Smooth muscle cell (in vitro differentiated cells): Measurements from ENCODE around the gene ERGIC1. TPM values are rescaled to one million over a fixed set of nuclear protein-coding genes. Genes with fewer than 3 reads are reported as not detected.
A peak's percentile ranks its signal among the peaks of the same experiment; 100 is the strongest.

Experiments
- DNase-seq: peaks from one replicate; lab custom pipeline; 2025; ENCODE audit not compliant: unreplicated experiment; lab: John Stamatoyannopoulos, UW
- H2AFZ ChIP-seq: fragments of 200-600 bp; sonication (generic); 2 replicates; pipeline ENCODE4 v1.6.0; 2016; ENCODE audit warnings: antibody characterized with exemption, low read depth, mild to moderate bottlenecking
- H3F3A ChIP-seq: fragments of 200-600 bp; sonication (generic); 2 replicates; pipeline ENCODE4 v1.6.0; 2017; ENCODE audit warnings: antibody characterized with exemption, low read depth
- H3K27ac ChIP-seq: fragments of 200-600 bp; sonication (generic); 2 replicates; pipeline ENCODE4 v1.5.1; 2016; ENCODE audit warnings: low read depth, mild to moderate bottlenecking
- H3K27me3 ChIP-seq: fragments of 200-600 bp; sonication (generic); 2 replicates; pipeline ENCODE4 v1.6.1; 2016; ENCODE audit warnings: low read depth, mild to moderate bottlenecking
- H3K36me3 ChIP-seq: fragments of 200-600 bp; sonication (generic); 2 replicates; pipeline ENCODE4 v1.5.1; 2016; ENCODE audit warnings: low read depth
- H3K4me1 ChIP-seq: fragments of 200-600 bp; sonication (generic); 2 replicates; pipeline ENCODE4 v1.5.1; 2016; ENCODE audit warnings: low read depth
- H3K4me2 ChIP-seq: fragments of 200-600 bp; sonication (generic); 2 replicates; pipeline ENCODE4 v1.6.0; 2016; ENCODE audit warnings: mild to moderate bottlenecking
- H3K4me3 ChIP-seq: fragments of 200-600 bp; sonication (generic); 2 replicates; pipeline ENCODE4 v1.5.1; 2016; ENCODE audit warnings: mild to moderate bottlenecking
- H3K79me2 ChIP-seq: fragments of 200-600 bp; sonication (generic); 2 replicates; pipeline ENCODE4 v1.6.0; 2016; ENCODE audit warnings: low read depth, mild to moderate bottlenecking
- H3K9ac ChIP-seq: fragments of 200-600 bp; sonication (generic); 2 replicates; pipeline ENCODE4 v1.6.0; 2016; ENCODE audit warnings: low read depth
- H3K9me3 ChIP-seq: fragments of 200-600 bp; sonication (generic); replicated peaks from 2 replicates; pipeline ENCODE4 v1.5.1; 2016; ENCODE audit warnings: low read depth
- H4K20me1 ChIP-seq: fragments of 200-600 bp; sonication (generic); 2 replicates; pipeline ENCODE4 v1.6.0; 2016; ENCODE audit warnings: low read depth
- CTCF ChIP-seq: fragments of 200-600 bp; sonication (generic); IDR thresholded peaks from 2 replicates; pipeline ENCODE4 v1.5.1; 2017; ENCODE audit warnings: borderline replicate concordance, mild to moderate bottlenecking, antibody characterized with exemption; ENCODE audit not compliant: insufficient read depth, poor library complexity, severe bottlenecking
- WGBS: methylation state at CpG from one replicate; pipeline ENCODE4 v1.1.7; 2016; ENCODE audit warnings: low lambda C conversion rate; 5-methylcytosine and 5-hydroxymethylcytosine counted together
- polyA plus RNA-seq: library from polyadenylated mRNA; unstranded; fragments of >200 nt; fragmentation: Nextera tagmentation; extraction: Ambion mirVana; gene quantifications from 2 replicates; pipeline ENCODE4 v1.2.1, GENCODE V29; 2016
- total RNA-seq: library from RNA; depleted of rRNA; stranded (reverse); fragments of >200 nt; gene quantifications from 2 replicates; pipeline ENCODE4 v1.2.3, GENCODE V29; 2014

ERGIC1 gene
- total and polyA plus RNA-seq, 2 experiments from 2014 or later, result 38.2 to 140 TPM

- no peaks in the 10 kb centered on the region for H3K79me2 ChIP-seq
- peak overlapping the region; percentile 98 for H3K27ac ChIP-seq
- no peak for TF ChIP-seq CTCF
- H3K27me3 ChIP-seq, result no peaks in the 10 kb centered on the region
- H3K9me3 ChIP-seq, result no peaks in the 10 kb centered on the region
- H3K4me3 ChIP-seq, result no peak overlapping the region
- H2AFZ ChIP-seq, result no peak overlapping the region
- H3K4me1 ChIP-seq, result peaks cover 42% of the 10 kb centered on the region
- H3F3A ChIP-seq, result peaks cover 27% of the 10 kb centered on the region
- H3K9ac ChIP-seq, result peak overlapping the region; percentile 89
- no peaks in the 10 kb centered on the region for H4K20me1 ChIP-seq
- DNase-seq, result no peak
- H3K36me3 ChIP-seq, result no peaks in the 10 kb centered on the region
- 71% methylated on average over 13 of the region's 13 CpGs for WGBS
- H3K4me2 ChIP-seq, result peak overlapping the region; percentile 67
Measured at GRCh38 chr5:172904643-172905345, 70.7 kb downstream of the ERGIC1 start.

GRCh38 chr5:172905346-172906140 is 71.5 kb downstream of the ERGIC1 start:
- no peak for DNase-seq
- TF ChIP-seq CTCF, result no peak
- H3K9me3 ChIP-seq, result no peaks in the 10 kb centered on the region
- peaks cover 42% of the 10 kb centered on the region for H3K4me1 ChIP-seq
- 77% methylated on average over 26 of the region's 26 CpGs for WGBS
- peak overlapping the region; percentile 53 for H3K9ac ChIP-seq
- peak overlapping the region; percentile 98 for H3K27ac ChIP-seq
- H3K4me3 ChIP-seq, result no peak overlapping the region
- H3F3A ChIP-seq, result peaks cover 27% of the 10 kb centered on the region
- no peak overlapping the region for H2AFZ ChIP-seq
- H3K36me3 ChIP-seq, result no peaks in the 10 kb centered on the region
- no peaks in the 10 kb centered on the region for H3K27me3 ChIP-seq
- H4K20me1 ChIP-seq, result no peaks in the 10 kb centered on the region
- no peaks in the 10 kb centered on the region for H3K79me2 ChIP-seq
- H3K4me2 ChIP-seq, result peak overlapping the region; percentile 27

GRCh38 chr5:172906436-172906835 is 72.4 kb downstream of the ERGIC1 start:
- Histone ChIP-seq H3K4me1 (peaks cover 39% of the 10 kb centered on the region), H3K4me3 (no peak overlapping the region), H3K27ac (peak overlapping the region; percentile 98), H3K27me3 (no peaks in the 10 kb centered on the region), H3K79me2 (no peaks in the 10 kb centered on the region), H3K9ac (peak overlapping the region; percentile 26), H3F3A (peaks cover 23% of the 10 kb centered on the region), H2AFZ (no peak overlapping the region), H3K36me3 (no peaks in the 10 kb centered on the region), H3K9me3 (no peaks in the 10 kb centered on the region), H3K4me2 (peak overlapping the region; percentile 27), H4K20me1 (no peaks in the 10 kb centered on the region)
- WGBS, result 60% methylated on average over 6 of the region's 6 CpGs
- DNase-seq, result no peak
- TF ChIP-seq CTCF, result no peak
